Measurements from ENCODE around the gene PRR14L.

PRR14L gene

GRCh38 chr22:31637891-31638618 lies 111.9 kb downstream of the PRR14L start:
- no peak for DNase-seq (ENCODE audit: low spot score)

GRCh38 chr22:31637447-31637890 lies 112.5 kb downstream of the PRR14L start:
- no peak for DNase-seq (ENCODE audit: low spot score)

- DNase-seq (ENCODE audit: low spot score), result no peak
Measured at GRCh38 chr22:31635638-31636306, 114.2 kb downstream of the PRR14L start.

- DNase-seq (ENCODE audit: low spot score), result no peak
Measured at GRCh38 chr22:31631436-31631835, 118.5 kb downstream of the PRR14L start.

Measured in COLO829 (cell line).